ENCODE results near the gene SMC3.
"Not testable (repeated sequence)": the region's sequence is repeated elsewhere in the genome, so short reads cannot be mapped to it uniquely, and the experiment has no call there.

The SMC3 gene
- 112 to 200 reads per million in 2 donors for total RNA-seq

DNA sequence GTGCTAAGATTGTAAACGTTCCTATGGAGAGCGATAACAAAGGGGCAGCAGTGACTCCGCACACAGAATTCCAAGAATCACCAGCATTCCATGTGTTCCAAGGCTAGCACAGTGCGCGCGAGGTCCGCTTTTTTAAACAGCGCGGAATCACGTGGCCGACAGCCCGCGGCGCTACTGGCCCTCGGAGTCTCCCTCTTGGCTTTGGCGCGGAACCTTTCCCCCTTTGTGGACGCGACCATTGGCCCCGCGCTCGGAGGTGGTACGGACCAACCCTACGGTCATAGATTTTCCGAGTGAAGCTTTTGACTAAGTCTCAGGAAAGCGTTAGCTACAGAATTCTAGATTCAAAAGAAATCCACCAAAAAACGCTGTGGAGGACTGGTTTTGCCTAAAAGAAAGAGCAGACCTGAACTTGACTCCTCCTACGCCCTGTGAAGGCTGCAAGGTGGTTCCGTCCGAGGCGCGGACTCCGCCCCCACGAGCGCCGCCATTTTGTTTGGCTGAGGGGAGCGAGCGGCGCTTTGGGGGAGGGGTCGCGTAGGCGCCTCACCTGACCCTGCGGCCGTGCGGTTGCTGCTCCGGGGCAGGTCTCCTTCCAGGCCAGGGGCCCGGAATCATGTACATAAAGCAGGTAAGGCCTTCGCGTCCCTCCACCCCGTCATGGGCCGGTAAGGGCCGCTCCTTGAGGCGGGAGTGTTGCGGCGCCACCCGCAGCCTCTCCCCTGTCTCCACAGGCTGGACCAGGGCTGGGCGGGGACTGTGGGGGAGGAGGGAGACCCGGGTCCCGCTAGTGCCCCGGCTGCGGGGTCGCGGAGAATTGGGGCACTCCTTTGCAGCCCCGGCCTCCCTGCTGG is at the start of gene SMC3:
Gene SMC3, plus strand, starts transcription at position 495 of the 854 bp plus-strand sequence. Its CDS starts 122 bp downstream, at position 617.
- DNase-seq = peak; percentile 84

DNA sequence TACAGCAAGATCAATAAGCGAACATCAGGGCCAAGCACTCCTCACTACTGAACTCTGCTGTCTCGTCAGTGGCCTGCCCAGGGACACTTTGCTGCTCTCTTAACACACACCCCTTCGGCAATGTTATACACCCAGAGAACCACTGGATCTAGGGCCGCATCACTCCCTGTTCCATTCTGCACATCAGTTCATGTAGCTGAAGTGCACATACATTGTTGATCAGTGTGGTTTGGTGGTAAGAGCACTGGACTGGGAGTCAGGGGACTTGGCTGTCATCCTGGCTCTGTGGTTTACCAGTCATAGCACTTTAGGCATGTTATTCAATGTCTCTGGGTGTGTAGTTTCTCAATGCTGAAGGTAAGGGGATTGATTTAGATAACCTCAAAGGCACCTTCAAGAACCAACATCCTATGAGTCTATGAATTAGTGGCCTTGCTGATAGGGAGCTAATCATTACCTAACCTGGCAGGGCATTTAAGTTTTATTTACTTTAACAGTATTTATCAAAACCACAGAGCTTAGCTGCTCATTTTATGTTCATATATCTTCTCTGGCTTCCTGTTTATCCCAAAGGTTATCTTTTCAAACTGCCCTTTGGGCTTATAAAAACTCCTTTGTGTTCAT is 45.0 kb upstream of the SMC3 start:
- DNase-seq = no peak

DNA sequence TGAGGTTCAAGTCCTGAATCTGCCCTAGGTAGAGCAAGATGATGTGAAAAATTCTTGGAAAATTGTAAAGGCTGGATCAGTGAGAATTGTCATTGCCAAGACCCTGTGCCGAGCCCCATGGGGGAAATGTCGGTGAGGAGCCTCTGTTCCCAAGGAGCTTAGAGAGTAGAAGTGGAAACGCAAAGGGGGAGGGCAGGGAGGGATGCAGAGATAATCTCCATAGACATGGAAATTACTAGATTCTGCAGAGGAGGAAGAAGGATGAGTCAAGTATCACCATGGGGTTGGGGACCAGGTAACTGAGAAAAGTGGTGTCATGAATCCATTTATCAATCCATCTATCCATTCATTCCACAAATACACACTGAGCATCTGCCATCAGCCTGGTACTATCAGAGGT is 43.8 kb upstream of the SMC3 start:
- no peak for DNase-seq

DNA sequence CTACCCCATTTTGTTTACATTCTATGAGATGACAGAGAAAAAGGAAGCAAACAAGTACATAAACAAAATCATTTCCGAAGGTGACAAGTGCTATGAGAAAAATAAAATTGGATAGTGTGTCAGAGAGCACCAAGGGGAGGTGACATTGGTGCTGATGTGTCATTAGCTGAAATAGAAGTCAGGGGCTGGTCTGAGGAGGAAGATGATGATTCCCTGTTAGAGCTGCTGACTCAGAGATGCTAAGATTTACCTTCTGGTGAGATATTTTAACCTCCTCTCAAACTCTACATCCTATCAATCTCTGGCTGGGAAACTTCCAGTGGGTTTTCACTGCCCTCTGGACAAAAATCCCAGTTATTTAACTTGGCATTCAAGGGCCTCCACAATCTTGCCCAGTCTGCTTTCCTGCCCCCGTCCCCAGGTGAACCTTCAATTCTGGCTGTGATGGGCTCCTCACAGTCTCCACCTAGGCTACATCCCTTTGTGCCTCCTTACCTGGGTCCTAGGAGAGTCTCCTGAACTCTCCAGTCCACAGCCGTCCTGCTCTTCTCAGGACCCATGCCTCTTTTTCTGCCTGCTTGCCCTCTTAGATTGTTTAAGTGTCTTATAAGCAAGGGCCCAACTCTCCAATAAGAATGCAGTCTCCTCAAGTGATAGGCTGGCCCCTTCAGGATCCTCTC is 43.2 kb upstream of the SMC3 start:
- no peak for DNase-seq

DNA sequence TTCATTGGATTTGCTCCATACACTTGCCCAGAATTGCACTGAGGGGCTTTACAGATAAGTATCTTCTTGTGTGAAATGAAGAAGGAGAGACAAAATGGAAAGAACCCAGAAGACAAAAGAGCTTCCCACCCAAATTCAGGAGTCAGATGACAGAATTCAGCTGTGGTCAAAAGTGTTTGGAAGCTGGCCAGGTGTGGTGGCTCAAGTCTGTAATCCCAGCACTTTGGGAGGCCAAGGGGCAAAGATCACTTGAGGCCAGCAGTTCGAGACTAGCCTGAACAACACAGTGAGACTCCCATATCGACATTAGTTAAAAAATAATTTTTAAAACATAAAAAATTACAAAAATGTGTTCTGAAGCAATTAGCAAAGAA is 42.6 kb upstream of the SMC3 start:
- no peak for DNase-seq

DNA sequence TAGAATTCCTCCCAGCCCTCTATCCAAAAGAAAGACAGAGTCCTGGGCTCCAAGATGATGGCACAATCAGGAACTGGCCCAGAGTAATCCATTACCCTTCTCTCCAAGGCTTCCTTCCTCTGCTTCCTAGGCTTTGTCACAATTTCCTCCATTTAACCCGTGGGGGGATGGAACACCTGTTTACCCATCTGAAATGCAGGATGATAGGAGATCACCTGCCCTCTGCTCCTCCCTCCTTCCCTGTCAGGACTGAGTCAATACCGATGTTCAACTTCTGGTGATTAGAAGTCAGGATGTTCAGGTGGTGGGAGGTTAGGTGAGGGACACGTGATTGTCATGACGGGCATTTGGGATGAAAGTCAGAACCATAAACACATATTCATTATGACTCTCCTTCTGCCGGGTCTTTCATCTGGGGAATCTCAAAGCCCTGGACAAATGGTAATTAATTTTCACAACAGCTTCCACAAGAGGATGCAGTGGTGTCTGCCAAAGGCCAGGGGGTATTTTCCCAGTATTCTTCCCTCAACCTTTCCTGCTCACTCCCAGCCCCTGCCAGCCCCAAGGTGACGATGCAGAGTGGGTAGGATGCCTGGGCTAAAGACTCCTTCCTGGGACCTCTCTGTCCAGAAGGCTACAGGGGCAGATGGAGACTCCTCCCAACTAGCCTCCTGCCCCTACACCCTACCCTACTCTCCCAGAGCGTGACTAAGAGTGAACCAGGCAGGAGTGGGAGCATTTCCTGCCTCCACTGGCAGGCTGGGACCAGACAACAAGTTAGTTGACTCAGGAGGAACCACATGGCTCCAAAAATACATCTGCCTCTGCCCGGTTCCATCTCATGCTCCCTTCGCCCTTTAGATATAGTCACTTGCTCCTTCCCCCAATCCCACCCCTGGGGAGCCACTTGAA is 41.9 kb upstream of the SMC3 start:
- no peak for DNase-seq

DNA sequence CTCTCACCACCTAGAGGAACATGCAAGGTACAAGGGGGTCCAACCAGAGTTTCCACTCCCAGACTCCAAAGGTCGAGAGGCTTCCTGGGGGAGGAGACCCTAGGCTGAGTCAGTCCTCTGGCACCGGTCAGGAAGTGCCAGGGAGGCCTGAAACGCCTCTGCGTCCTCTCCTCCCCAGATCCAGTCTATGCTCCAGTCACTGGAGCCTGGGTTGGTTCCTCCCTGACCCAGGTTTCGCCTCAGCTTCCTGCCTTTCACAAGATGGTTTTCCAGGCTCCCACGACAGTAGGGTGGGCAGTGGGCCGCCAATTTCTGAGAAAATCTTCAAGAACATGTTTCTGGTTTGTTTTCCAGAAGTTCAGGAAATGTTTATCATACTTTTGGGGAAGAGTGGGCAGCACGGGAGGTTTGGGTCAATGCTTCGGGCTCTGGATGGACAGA is 39.7 kb upstream of the SMC3 start:
- no peak for DNase-seq

DNA sequence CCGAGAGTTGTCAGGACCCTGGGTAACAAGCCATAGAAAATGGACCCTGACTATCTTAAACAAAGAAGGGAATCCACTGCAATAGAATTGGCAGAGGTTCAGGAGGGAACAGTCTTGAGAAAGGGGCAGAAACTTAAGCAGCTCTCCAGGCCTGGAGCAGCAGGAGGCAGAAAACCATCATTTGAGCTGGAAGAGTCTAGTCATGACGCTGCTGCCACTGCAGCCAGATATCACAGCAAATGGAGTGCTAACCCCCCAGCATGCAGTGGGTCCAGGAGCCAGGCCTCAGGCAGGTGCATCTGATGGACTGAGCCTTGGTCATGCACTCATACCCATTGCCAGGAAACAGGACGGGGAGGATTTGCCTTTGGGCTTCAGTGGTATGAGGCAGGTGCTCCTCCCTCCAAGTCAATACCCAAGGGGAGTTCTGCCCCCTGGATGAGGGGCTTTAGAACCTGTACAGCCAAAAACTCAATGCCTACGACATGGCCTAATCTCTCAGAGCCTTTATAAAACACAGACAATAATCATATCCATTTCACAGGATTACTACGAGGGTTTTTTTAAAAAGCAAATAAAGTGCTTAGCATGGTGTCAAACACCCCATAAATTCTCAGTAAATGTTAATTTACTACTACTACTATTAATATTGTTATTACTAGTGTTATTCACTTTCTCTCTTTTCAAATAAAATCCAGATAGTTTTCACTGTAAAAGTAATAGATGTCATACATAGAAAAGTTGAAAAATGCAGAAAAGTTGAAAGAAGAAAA is 39.1 kb upstream of the SMC3 start:
- DNase-seq = no peak

DNA sequence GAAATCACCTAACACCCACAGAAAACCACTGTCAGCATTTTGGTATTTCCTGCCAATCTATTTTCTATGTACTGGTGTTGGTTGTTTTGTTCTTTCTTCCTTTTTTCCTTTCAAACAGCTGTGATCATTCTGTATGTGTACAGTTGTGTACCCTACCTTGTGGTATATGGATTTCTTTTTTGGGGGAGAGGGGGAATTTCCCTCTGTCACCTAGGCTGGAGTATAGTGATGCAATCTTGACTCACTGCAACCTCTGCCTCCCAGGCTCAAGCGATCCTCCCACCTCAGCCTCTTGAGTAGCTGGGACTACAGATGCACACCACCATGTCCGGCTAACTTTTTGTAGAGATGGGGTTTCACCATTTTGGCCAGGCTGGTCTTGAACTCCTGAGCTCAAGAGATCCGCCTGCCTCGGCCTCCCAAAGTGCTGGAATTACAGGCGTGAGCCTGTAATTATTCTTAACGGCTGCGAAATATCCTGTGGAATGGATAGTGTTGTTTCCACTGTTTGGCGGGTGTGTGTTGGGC is 38.4 kb upstream of the SMC3 start:
- DNase-seq = not testable (repeated sequence)

DNA sequence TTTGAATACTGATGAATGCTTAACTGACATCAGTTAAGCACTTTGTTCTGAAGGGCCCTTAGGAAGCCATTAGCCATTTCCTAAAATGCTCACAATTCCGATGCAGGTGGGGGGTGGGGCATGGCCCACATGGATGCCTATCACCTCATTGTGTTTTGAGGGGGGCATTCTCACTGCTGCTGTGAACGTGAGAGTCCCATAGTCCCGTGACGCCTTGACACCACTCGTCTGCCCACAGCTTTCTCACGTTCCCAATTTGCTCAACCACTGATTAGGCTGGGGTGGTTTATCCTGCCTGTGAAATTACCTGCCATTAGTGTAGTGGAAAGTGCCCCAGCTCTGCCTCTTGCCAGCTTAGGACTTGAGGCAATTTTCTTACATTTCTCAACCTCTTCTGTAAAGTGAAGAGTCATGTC is 37.9 kb upstream of the SMC3 start:
- DNase-seq = peak; percentile 15

DNA sequence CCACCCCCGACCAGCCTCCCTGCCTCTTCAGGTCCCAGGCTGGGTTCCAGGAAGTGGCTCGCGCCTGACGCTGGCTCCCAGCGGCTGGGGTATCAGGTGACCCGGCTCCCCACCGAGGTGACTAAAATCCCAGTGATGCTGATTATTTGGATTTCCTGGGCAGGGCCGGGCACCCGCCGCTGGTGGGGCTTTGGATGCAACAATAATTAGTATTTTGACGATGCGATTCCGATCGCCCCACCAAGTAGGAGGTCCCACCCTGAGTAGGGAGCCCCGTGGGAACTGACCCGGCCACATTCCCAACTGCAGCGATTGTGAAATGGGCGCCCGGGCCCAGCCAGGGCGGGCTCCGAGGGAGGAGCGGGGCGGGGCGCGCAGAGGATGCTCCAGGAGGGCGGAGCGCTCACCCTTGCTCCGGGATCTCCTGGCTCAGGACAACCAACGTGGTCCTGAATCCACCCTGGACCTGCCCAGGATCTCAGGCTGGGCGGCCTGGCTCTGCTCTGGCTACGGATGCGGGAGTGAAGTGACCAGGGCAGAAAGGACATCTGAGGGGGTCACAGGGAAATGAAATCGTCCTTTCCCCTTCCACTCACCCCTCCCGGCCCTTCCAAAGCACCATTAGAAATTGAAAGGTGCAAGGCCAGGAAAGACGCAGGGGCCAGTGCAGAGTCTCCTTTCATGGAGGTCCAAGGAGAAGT is 37.2 kb upstream of the SMC3 start:
- DNase-seq = no peak

DNA sequence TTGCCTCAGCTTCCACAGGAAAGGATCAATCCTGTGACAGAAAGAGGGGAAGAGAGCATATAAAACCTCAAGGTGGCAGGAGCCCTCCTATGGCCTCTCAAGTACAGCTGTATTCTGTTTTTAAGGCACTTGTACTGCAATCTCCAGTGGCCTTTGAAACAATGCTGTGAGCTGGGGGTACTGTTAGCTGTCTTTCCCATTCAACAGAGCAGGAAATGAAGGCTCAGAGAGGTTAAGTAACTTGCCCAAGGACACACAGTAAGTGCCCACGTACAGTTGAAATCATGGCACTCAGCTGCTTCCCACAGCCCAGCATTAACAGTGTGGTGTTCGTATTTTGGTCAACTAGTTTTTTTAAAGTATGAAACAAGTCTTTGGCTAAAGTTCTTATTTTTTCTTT is 35.8 kb upstream of the SMC3 start:
- no peak for DNase-seq

DNA sequence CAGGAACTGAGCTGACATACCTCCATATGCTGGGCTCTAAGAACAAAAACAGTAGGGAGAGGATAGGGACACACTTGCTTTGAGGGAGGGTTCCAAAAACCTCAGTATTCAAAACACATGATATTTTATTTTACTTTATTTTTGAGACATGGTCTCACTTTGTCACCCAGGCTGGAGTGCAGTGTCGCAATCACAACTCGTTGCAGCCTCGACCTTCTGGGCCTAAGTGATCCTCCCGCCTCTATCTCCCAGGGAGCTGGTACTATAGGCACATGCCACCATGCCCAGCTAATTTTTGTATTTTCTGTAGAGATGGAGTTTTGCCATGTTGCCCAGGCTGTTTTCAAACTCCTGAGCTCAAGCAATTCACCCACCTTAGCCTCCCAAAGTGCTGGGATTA is 34.9 kb upstream of the SMC3 start:
- not testable (repeated sequence) for DNase-seq

DNA sequence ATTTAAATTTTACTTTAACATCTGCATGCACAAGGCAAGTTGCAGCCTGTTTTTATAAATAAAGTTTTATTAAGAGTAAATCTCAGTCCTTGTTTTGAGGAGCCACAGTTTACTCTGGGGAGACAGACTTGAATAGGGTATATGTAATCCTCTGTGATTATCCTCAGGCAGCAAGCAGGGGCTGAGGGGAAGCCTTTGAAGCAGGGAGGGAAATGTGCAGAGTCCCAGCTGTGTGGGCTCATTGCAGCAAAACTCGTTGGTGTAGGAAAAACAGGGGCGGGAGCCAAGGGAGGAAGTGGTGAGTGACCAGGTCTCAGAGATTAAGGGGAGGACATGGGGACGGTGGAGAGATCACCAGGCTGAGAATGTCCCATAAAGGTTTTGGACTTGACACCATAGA is 34.3 kb upstream of the SMC3 start:
- no peak for DNase-seq

DNA sequence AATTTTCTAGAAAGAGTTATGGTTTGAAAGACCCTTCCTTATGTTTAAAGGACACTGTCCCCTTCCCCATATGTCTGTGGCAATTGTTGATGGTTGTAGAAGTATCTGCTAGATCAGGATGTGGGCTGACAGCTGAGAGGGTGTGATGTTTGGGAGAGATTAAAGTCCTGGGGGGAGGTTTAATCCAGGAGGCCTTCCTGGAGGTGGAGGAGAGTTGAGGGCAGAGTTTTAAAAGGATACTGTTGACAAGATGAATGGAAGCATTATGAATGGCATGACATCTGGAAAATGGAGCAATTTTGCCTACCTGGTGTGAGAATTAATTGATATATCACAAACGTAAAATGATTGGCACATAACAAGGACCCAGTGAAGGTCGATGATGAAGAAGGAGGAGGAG is 32.9 kb upstream of the SMC3 start:
- no peak for DNase-seq

DNA sequence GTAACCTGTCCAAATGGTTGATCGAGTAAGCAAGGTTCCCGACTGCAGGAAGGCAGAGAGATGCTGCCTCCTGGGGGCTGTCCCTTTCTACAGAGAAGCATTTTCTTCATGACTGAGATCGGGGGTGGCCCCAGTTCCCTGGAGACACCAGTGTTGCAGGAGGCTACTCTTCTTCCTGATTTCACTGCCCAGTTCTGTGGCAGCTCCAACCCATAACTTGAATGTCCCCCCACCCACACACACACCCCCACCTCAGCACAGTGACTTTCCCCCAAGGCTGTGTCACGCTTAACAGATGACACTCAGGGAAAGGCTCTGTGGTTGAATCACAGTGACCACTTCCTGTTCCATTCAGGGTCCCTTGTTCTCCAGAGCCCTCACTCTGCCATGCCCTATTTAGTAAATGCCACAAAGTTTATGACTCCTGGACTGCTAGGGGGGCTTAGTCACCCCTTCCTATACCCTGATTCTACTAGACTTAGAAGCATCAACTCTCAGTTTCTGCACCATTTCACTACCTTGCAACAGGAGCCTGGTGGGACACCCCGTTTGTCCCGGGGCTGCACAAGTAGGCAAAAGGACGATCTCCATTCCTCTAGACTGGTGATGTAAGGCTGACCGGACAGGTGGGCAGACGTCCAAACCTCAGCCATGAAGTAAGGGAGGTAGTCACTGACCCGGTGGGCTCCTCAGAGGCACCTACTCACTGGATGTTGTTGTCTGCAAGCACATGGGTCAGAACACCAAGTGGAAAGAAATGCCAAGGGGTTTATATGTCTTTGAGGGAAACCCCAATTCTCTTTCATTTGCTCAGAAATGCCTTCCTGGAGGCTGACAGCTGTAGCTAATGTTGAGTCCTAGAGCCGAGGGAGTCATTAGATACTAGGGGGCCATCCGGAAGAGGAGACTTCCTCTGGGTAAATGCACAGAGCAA is 31.3 kb upstream of the SMC3 start:
- DNase-seq = peak; percentile 15

DNA sequence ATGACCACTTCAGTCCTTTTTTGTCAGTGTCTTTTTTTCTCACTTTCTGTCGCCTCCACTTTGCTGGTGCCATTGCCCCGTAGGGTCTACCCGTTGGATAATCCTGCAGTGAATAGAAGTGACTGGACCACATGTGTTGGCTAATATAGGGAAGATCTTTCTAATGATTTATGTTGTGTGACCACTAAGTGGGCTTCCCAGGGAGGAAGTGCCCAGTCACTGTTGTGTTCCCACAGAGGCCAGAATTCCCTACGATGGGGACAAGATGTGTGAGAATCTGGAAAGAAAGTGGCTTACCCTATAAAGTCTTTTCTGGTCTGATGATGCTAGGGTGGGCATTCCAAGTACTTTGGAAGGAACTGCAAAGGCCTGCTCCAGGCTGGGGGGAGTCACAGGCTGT is 28.4 kb upstream of the SMC3 start:
- DNase-seq = no peak

DNA sequence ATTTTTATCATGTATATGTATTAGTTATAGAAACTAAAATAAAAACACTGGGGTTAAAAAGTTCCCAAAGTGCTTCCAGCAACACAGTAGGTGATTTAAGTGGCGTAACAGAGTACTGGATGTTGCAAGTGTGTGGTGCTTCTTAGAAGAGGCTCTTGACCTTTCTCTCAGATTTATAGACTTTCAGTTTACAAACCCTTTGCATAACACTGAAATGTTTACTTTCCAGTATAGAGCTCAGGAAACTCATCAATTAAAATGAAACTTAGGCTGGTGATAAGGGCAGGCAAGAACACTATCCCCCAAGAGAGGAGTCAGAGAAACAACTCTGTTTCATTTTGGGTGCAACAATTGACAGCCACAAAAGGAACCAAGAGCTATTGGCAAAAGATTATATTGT is 27.5 kb upstream of the SMC3 start:
- no peak for DNase-seq

DNA sequence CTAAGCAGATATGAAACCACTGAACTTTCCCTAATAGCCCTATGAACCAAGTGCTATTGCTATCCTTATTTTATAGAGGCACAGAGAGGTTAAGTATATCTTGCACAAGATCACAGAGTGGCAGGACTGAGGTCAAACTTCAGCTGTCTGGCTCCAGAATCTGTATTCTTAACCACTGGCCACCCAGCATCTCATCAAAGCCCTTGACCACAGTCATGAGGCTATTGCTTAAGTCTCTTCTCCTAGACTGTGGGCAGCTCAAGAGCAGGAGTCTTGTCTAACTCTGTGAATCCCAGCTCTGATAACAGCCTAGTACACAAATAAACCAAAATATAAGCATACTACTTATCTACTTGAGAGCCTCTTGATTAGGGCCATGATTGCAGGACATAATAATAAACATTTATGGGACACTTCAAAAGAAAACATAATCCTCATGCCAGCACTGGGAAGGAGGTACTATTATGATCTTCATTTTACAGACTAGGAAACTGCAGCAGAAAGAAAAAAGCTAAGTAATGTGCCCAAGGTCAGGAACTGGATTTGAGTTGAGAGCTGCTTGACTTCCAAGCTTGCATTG is 22.4 kb upstream of the SMC3 start:
- no peak for DNase-seq
